ENCODE data around the gene TJP2.
"Not testable (repeated sequence)": the region's sequence is repeated elsewhere in the genome, so short reads cannot be mapped to it uniquely, and the experiment has no call there.

The TJP2 gene

DNA sequence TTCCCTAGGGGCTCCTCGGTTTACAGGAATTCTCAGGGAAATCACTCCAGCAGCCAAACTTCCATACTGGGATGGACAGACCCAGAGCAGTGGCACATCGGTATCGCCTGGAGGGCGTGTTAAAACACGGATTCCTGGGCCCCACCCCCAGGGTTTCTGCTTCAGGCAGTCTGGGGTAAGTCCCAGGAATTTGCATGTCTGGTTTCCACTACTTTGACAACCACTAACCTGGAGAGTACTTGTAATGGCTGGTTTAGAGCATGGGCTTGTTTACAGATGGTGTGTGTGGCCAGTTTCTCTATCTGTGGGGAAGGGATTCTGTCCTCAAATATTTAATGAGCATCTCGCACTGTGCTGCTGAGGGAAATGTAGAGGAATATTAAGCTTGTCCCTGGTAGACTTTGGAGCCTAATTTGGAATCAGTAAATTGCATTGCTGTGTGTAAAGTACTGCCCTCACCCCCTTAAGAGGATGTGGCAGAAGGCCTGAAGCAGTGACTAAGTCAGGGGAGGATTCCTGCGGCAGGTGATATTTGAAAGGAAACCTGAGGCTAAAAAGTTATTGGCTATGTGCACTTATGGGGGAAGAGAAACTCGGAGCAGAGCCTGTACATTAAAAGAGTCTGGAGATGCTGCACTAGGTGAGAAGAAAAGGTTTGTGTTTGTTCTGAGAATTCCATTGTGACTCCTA is 18.6 kb upstream of the TJP2 start:
- DNase-seq: no peak
- in situ Hi-C loops (cut with HindIII; ENCODE audit: low pct_ligation_motif_present, low pct_unique_long_range_greater_than_20kb, low sequenced_read_pairs): no loop called here

GRCh38 chr9:69157751-69158466 is 16.2 kb upstream of the TJP2 start:
- DNase-seq: no peak
- in situ Hi-C loops (cut with HindIII; ENCODE audit: low pct_ligation_motif_present, low pct_unique_long_range_greater_than_20kb, low sequenced_read_pairs): no loop called here

GRCh38 chr9:69158471-69158870 is 15.6 kb upstream of the TJP2 start:
- in situ Hi-C loops (cut with HindIII; ENCODE audit: low pct_ligation_motif_present, low pct_unique_long_range_greater_than_20kb, low sequenced_read_pairs): no loop called here
- DNase-seq: no peak

- in situ Hi-C loops (cut with HindIII; ENCODE audit: low pct_ligation_motif_present, low pct_unique_long_range_greater_than_20kb, low sequenced_read_pairs); DNase-seq: not testable (repeated sequence)
Measured at GRCh38 chr9:69164573-69164972, 9.5 kb upstream of the TJP2 start.

- in situ Hi-C loops (cut with HindIII; ENCODE audit: low pct_ligation_motif_present, low pct_unique_long_range_greater_than_20kb, low sequenced_read_pairs): no loop called here
- DNase-seq: no peak
Measured at GRCh38 chr9:69165581-69165980, 8.5 kb upstream of the TJP2 start.

DNA sequence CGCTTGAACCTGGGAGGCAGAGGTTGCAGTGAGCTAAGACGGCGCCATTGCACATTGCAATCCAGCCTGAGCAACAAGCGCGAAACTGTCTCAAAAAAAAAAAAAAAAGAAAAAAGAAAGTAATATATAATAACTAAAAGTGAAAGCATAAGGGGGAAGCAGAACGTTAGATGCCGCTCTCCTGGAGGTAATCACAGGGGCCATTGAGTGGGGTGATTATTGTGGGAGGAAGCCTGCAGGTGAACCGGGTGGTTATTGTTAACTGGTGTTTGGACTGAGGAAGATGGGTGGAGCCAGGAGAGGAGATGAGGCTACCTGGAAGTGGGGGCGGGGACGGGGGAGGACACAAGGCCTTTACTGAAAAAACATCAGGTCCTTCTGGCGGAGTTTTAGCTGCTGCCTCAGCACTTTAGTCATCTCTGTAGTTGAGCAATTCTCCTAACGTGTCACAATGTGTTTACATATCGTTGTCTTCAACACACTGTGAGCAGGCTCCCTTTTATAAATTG is 5.3 kb upstream of the TJP2 start:
- no peak for DNase-seq
- in situ Hi-C loops (cut with HindIII; ENCODE audit: low pct_ligation_motif_present, low pct_unique_long_range_greater_than_20kb, low sequenced_read_pairs): no loop called here

- in situ Hi-C loops (cut with HindIII; ENCODE audit: low pct_ligation_motif_present, low pct_unique_long_range_greater_than_20kb, low sequenced_read_pairs): no loop called here
- no peak for DNase-seq
Measured at GRCh38 chr9:69170231-69170630, 3.8 kb upstream of the TJP2 start.

DNA sequence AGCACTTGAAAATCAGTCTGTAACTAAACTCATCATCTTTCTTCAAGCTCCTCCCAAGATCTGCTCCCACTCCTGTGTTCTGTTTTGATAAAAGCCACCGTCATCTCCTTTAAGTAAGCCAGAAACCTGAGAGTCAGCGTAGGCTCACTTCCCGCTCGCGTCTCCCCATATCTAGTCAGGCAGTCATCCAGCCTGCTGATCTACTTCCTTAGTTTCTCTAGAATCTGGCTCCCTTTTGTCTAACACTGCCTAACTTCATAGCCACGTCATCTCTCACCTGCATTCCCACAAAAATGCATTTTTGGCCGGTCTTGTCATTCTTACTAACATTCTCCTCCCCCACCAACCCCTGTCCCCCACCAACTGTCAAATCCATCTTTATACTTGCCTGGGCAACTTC is 3.0 kb upstream of the TJP2 start:
- DNase-seq: no peak

DNA sequence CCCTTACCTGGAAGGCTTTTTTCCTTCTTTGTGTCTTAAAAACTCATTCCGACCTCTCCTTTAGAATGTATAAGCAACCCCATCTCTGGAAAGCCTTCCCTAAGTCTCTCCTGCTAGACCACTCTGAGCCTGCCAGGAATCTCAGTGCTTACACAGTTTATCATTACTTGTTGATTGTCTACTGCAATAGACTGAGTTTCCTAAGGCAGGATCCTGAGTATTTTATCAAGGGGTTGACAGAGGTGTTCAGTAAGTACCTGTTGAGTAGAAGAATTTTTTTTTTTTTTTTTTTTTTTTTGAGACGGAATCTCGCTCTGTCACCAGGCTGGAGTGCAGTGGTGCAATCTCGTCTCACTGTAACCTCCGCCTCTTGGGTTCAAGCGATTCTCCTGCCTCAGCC is 2.6 kb upstream of the TJP2 start:
- DNase-seq: no peak
- in situ Hi-C loops (cut with HindIII; ENCODE audit: low pct_ligation_motif_present, low pct_unique_long_range_greater_than_20kb, low sequenced_read_pairs): no loop called here

More for the DNA sequence above, 3.0 kb upstream of the TJP2 start:
- in situ Hi-C loops (cut with HindIII; ENCODE audit: low pct_ligation_motif_present, low pct_unique_long_range_greater_than_20kb, low sequenced_read_pairs): no loop called here

GRCh38 chr9:69172895-69173294 is 1.2 kb upstream of the TJP2 start:
- no peak for DNase-seq
- in situ Hi-C loops (cut with HindIII; ENCODE audit: low pct_ligation_motif_present, low pct_unique_long_range_greater_than_20kb, low sequenced_read_pairs): no loop called here

- in situ Hi-C loops (cut with HindIII; ENCODE audit: low pct_ligation_motif_present, low pct_unique_long_range_greater_than_20kb, low sequenced_read_pairs): no loop called here
Measured at GRCh38 chr9:69173497-69173890, 583 bp upstream of the TJP2 start.

GRCh38 chr9:69174616-69175463 is 763 bp downstream of the TJP2 start:
- peak; percentile 92 for DNase-seq

More at GRCh38 chr9:69173497-69173890, 583 bp upstream of the TJP2 start:
- DNase-seq: no peak

DNA sequence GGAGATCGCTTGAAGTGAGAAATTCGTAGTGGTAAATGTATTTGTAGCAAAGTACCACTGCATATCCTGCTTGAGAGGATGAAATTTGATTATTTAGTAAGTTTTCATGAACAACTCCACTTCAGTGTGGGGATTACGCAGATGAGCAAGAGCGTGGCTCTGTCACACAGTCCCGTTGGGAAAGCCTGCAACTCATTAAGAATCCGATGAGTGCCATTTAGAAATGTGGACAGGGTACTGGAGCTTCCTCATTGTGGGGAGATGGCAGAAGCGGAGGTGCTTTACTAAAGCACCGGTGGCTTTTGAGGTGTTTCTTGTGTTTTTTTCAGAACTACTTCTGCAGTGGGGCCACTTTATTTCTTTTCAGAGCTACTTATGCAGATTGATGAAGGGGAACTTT is 1.4 kb downstream of the TJP2 start:
- DNase-seq: no peak
- in situ Hi-C loops (cut with HindIII; ENCODE audit: low pct_ligation_motif_present, low pct_unique_long_range_greater_than_20kb, low sequenced_read_pairs): no loop called here

More at GRCh38 chr9:69174616-69175463, 763 bp downstream of the TJP2 start:
- in situ Hi-C loops (cut with HindIII; ENCODE audit: low pct_ligation_motif_present, low pct_unique_long_range_greater_than_20kb, low sequenced_read_pairs): no loop called here

DNA sequence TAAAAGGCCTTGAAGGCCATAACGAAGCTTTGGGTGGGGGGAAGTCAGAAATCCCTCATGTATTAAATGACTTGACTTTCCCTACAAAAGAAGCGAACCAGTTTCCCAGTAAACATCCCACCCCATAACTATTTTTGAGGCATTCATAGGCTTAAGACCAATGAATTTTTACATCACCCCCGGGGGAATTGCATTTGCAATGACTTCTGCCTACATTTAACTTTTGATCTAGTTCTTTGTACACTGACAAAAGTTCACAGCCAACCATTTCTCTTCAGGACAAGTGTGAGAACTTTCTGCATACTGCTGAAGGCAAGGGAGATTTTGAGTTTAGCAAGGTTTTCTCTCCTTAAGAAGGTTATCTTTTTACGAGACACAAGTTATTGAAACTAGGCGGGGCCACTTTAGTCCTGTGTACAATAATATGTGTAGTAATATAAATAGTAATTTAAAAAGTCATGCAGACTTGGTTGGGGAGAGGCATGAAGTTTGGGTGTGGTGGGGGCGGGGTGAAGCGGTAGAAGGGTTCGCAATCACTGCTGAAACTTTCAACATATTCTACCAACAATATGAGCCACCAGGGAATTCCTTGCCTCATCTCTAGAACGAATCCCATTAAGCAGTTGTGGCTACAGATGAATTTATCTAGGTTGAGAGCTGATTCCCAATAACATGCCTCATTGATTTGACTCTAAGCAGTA is 2.5 kb downstream of the TJP2 start:
- in situ Hi-C loops (cut with HindIII; ENCODE audit: low pct_ligation_motif_present, low pct_unique_long_range_greater_than_20kb, low sequenced_read_pairs): no loop called here
- no peak for DNase-seq

GRCh38 chr9:69178583-69179011 is 4.5 kb downstream of the TJP2 start:
- in situ Hi-C loops (cut with HindIII; ENCODE audit: low pct_ligation_motif_present, low pct_unique_long_range_greater_than_20kb, low sequenced_read_pairs): no loop called here

DNA sequence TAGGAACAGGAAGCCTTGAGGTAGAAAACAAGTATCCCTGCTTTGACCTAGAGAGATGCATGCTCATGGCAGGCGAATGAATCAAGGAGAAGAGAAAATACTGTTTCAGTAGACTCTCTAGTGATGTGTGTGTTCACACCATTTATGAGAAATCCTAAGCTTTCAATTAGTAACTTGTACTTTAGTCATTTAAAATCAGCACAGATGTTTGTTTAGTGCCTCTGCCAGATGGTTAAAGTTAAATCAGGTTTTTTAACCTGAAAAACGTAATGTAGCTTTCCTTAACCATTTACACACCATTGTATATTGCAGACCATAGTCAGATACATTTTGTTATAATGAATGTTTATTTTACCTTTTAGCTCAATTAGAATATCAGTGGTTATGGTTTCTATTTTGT is 5.0 kb downstream of the TJP2 start:
- in situ Hi-C loops (cut with HindIII; ENCODE audit: low pct_ligation_motif_present, low pct_unique_long_range_greater_than_20kb, low sequenced_read_pairs): no loop called here
- no peak for DNase-seq

More at GRCh38 chr9:69178583-69179011, 4.5 kb downstream of the TJP2 start:
- DNase-seq: no peak

DNA sequence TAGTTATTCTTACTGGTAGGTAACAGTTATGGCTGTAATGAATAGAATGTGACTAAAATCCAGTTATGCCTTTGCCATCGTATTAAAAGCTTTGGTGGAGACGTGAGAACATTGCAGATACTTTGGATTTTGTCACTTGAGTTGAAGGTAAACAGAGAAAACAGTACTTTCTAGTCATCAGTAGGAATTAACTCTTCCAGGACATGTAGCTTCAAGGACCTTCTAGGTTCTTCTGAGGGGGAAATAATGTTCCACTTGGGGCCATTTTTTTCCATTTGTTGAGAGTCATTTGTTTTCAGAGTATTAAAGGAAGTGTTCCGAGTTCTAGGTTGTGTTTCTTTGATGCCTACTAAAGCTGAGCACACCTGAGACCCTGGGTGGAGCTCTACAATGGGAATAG is 6.1 kb downstream of the TJP2 start:
- in situ Hi-C loops (cut with HindIII; ENCODE audit: low pct_ligation_motif_present, low pct_unique_long_range_greater_than_20kb, low sequenced_read_pairs): no loop called here
- no peak for DNase-seq

DNA sequence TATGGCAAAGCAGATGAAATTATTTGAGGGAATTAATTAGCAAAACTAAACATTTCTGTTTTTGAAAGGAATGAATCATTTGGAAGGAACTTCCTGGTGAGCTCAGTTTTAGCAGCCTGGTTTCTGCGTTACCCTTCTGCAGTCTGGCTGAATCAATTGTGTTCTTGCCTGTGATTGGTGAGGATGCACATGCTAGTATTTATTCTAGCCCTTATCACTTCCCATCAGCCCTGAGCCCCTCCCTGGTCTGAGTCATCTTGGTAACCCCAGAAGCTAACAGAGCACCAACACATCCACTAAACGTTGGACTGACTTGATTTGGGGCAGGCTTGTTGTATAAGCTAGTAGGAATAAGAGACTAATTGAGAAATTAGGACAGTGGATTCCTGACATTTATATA is 6.6 kb downstream of the TJP2 start:
- DNase-seq: peak; percentile 79
- in situ Hi-C loops (cut with HindIII; ENCODE audit: low pct_ligation_motif_present, low pct_unique_long_range_greater_than_20kb, low sequenced_read_pairs): no loop called here
